GM12878 (cell line): Measurements from ENCODE around the gene AGBL3. TPM values are rescaled to one million over a fixed set of nuclear protein-coding genes. Genes with fewer than 3 reads are reported as not detected.

ENCODE experiments used
- CTCF ChIP-seq, 3 experiments: IDR thresholded peaks in 2 of 3; conservative IDR thresholded peaks in 1 of 3; 2 replicates each; pipeline ENCODE4 v1.5.1; 2011; ENCODE audit warnings: low read depth in 3 of 3, low read length in 3 of 3, mild to moderate bottlenecking in 3 of 3, control low read depth in 2 of 3, moderate library complexity in 2 of 3, inconsistent platforms in 1 of 3, mixed read lengths in 1 of 3; ENCODE audit not compliant: control insufficient read depth in 2 of 3, insufficient read depth in 1 of 3; ENCODE audit errors: extremely low read depth in 1 of 3
- EGR1 ChIP-seq, 2 experiments: IDR thresholded peaks; 1 replicate in 1 of 2; 2 replicates in 1 of 2; pipeline ENCODE4 v1.6.1; 2011 to 2012; ENCODE audit warnings: low read depth in 2 of 2, low read length in 2 of 2, borderline replicate concordance in 1 of 2, mild to moderate bottlenecking in 1 of 2, moderate library complexity in 1 of 2
- EP300 ChIP-seq, 2 experiments: fragments of 150-350 bp in 1 of 2; IDR thresholded peaks; 2 replicates each; pipeline ENCODE4 v1.6.1; 2011 to 2012; ENCODE audit warnings: low read depth in 2 of 2, low read length in 2 of 2, borderline replicate concordance in 1 of 2, improper control_type of control experiment in 1 of 2, inconsistent platforms in 1 of 2; ENCODE audit not compliant: control insufficient read depth in 1 of 2
- FOXM1 ChIP-seq: IDR thresholded peaks from 2 replicates; pipeline ENCODE4 v1.6.1; 2012; ENCODE audit warnings: low read depth, mild to moderate bottlenecking, inconsistent platforms, low read length, moderate library complexity
- GABPA ChIP-seq: IDR thresholded peaks from 2 replicates; pipeline ENCODE4 v1.6.1; 2014; ENCODE audit warnings: antibody characterized with exemption, low read depth, mild to moderate bottlenecking, inconsistent platforms
- HDAC6 ChIP-seq: fragments of 200-600 bp; sonication (generic); IDR thresholded peaks from one replicate; pipeline ENCODE4 v1.8.0; 2017; ENCODE audit warnings: antibody characterized with exemption; ENCODE audit not compliant: unreplicated experiment
- IRF4 ChIP-seq: IDR thresholded peaks from 2 replicates; pipeline ENCODE4 v1.6.1; 2011; ENCODE audit warnings: low read depth, low read length
- JUNB ChIP-seq: IDR thresholded peaks from 2 replicates; pipeline ENCODE4 v1.6.1; 2016; ENCODE audit warnings: antibody characterized with exemption, mild to moderate bottlenecking
- KAT2A ChIP-seq: conservative IDR thresholded peaks from 2 replicates; pipeline ENCODE4 v1.6.1; 2011; ENCODE audit warnings: low read depth, low read length; ENCODE audit not compliant: control insufficient read depth
- LARP7 ChIP-seq: fragments of 450-650 bp; IDR thresholded peaks from 2 replicates; pipeline ENCODE4 v1.6.1; 2017; ENCODE audit warnings: mild to moderate bottlenecking
- MTA2 ChIP-seq: fragments of 450-650 bp; IDR thresholded peaks from 2 replicates; pipeline ENCODE4 v1.6.1; 2016; ENCODE audit warnings: low read depth, mild to moderate bottlenecking, moderate library complexity
- MTA3 ChIP-seq: IDR thresholded peaks from 2 replicates; pipeline ENCODE4 v1.6.1; 2012; ENCODE audit warnings: low read length, inconsistent platforms, borderline replicate concordance
- MXI1 ChIP-seq: fragments of 150-350 bp; IDR thresholded peaks from 2 replicates; pipeline ENCODE4 v1.6.1; 2011; ENCODE audit warnings: low read depth, mild to moderate bottlenecking, inconsistent platforms, low read length, improper control_type of control experiment
- NBN ChIP-seq: fragments of 450-650 bp; IDR thresholded peaks from 2 replicates; pipeline ENCODE4 v1.6.1; 2016
- NFXL1 ChIP-seq: fragments of 450-650 bp; IDR thresholded peaks from 2 replicates; pipeline ENCODE4 v1.6.1; 2017; ENCODE audit warnings: antibody characterized with exemption, mild to moderate bottlenecking, borderline replicate concordance
- NFYA ChIP-seq: IDR thresholded peaks from 2 replicates; pipeline ENCODE4 v1.6.1; 2011; ENCODE audit warnings: low read depth, mild to moderate bottlenecking, low read length, improper control_type of control experiment, borderline replicate concordance
- NFYB ChIP-seq: IDR thresholded peaks from 2 replicates; pipeline ENCODE4 v1.6.1; 2011; ENCODE audit warnings: low read depth, mild to moderate bottlenecking, low read length, improper control_type of control experiment, moderate library complexity; ENCODE audit not compliant: insufficient read depth
- NR2F1 ChIP-seq: fragments of 450-650 bp; conservative IDR thresholded peaks from 2 replicates; pipeline ENCODE4 v1.6.1; 2017; ENCODE audit warnings: mild to moderate bottlenecking
- POLR2A ChIP-seq: IDR thresholded peaks from 2 replicates; pipeline ENCODE4 v1.6.1; 2011; ENCODE audit warnings: low read depth, mild to moderate bottlenecking, low read length
- RAD21 ChIP-seq: IDR thresholded peaks from 2 replicates; pipeline ENCODE4 v1.6.1; 2011; ENCODE audit warnings: mild to moderate bottlenecking, low read depth, low read length, moderate library complexity; ENCODE audit not compliant: insufficient read depth
- RCOR1 ChIP-seq: conservative IDR thresholded peaks from 2 replicates; pipeline ENCODE4 v1.6.1; 2012; ENCODE audit warnings: low read depth, low read length, improper control_type of control experiment
- SUZ12 ChIP-seq: fragments of 200-600 bp; sonication (generic); IDR thresholded peaks from one replicate; pipeline ENCODE4 v1.6.1; 2018; ENCODE audit warnings: antibody characterized with exemption, mild to moderate bottlenecking; ENCODE audit not compliant: unreplicated experiment
- TCF3 ChIP-seq: IDR thresholded peaks from 2 replicates; pipeline ENCODE4 v1.6.1; 2012; ENCODE audit warnings: low read depth, mild to moderate bottlenecking, low read length, borderline replicate concordance; ENCODE audit not compliant: insufficient read depth
- USF1 ChIP-seq: IDR thresholded peaks from 2 replicates; pipeline ENCODE4 v1.6.1; 2011; ENCODE audit warnings: borderline replicate concordance, low read depth, mild to moderate bottlenecking, moderate library complexity, mixed read lengths, low read length; ENCODE audit not compliant: insufficient read depth; ENCODE audit errors: extremely low read length
- ZBTB33 ChIP-seq: fragments of 450-650 bp; IDR thresholded peaks from 2 replicates; pipeline ENCODE4 v1.6.1; 2017; ENCODE audit warnings: mild to moderate bottlenecking
- ZNF217 ChIP-seq: fragments of 450-650 bp; IDR thresholded peaks from 2 replicates; pipeline ENCODE4 v1.6.1; 2017; ENCODE audit warnings: antibody characterized with exemption, mild to moderate bottlenecking
- polyA plus RNA-seq, 11 experiments: library from polyadenylated mRNA; depleted of rRNA in 4 of 11; unstranded in 6 of 11; stranded (reverse) in 5 of 11; fragments of >200 nt; fragmentation: Nextera tagmentation in 4 of 11; fragmentation: Illumina TruSeq in 1 of 11; extraction: Ambion mirVana in 4 of 11; extraction: Trizol in 1 of 11; gene quantifications; 1 replicate in 1 of 11; 2 replicates in 10 of 11; pipeline versions ENCODE4 v1.2.1 to v1.2.3, GENCODE V29; 2011 to 2016; ENCODE audit warnings: inconsistent platforms in 2 of 11, missing spikeins in 2 of 11, low read depth in 1 of 11
- total RNA-seq, 4 experiments: library from RNA; depleted of rRNA in 3 of 4; stranded (reverse); fragments of >200 nt in 3 of 4; fragmentation: Illumina TruSeq in 1 of 4; extraction: Trizol in 1 of 4; gene quantifications; 2 replicates each; pipeline versions ENCODE4 v1.2.1 to v1.2.3, GENCODE V29; 2013 to 2021

AGBL3 gene
- total and polyA plus RNA-seq, 10 of the 15 experiments (the other 5 are each of a cell fraction or from before 2014, with no cell fraction given), result 0.82 to 12.4 (median 3.7) TPM

GRCh38 chr7:135170274-135170997 lies 184.1 kb downstream of the AGBL3 start, which contains the start of gene CYREN (continued):
- peak; percentile 88; the same call in 1 of the 2 replicates for TF ChIP-seq POLR2A
- TF ChIP-seq NFYA, result no peak
- TF ChIP-seq IRF4, result no peak
- TF ChIP-seq SUZ12, result no peak
- TF ChIP-seq CTCF (IDR thresholded peaks at IDR 0.05 in 2 of 3, conservative IDR thresholded peaks at IDR 0.05 in 1 of 3; ENCODE audit: control insufficient read depth in 2 of 3, extremely low read depth in 1 of 3, insufficient read depth in 1 of 3, low read depth in 3 of 3, low read length in 3 of 3), result peak; percentile 69 to 88 (median 70)
- no peak for TF ChIP-seq NFYB
- TF ChIP-seq ZNF217, result no peak
- no peak for TF ChIP-seq NFXL1
- TF ChIP-seq ZBTB33, result no peak
- no peak for TF ChIP-seq JUNB
- no peak for TF ChIP-seq MTA2
- peak in 1 of 2 experiments; percentile 48; a peak in 1 of 3 replicates for TF ChIP-seq EGR1 (IDR thresholded peaks at IDR 0.05; ENCODE audit: borderline replicate concordance in 1 of 2, low read depth in 2 of 2, low read length in 2 of 2)
- TF ChIP-seq LARP7, result peak; percentile 97
- TF ChIP-seq RAD21, result peak; percentile 74
- TF ChIP-seq EP300 (IDR thresholded peaks at IDR 0.05; ENCODE audit: borderline replicate concordance in 1 of 2, control insufficient read depth in 1 of 2, low read depth in 2 of 2, low read length in 2 of 2), result no peak; a peak in 1 of 4 replicates
- TF ChIP-seq RCOR1, result 0 out of 2 replicates have a peak, but pooled peaks have one; percentile 46
- peak; percentile 76 for TF ChIP-seq NR2F1
- peak; percentile 80 for TF ChIP-seq TCF3
- TF ChIP-seq NBN, result peak; percentile 62; the same call in 1 of the 2 replicates
- TF ChIP-seq HDAC6, result no peak
- TF ChIP-seq KAT2A, result no peak
- peak; percentile 94 for TF ChIP-seq GABPA
- TF ChIP-seq USF1, result no peak
- no peak for TF ChIP-seq MTA3
- peak; percentile 42 for TF ChIP-seq MXI1
- no peak for TF ChIP-seq FOXM1
